HepG2 (cell line): ENCODE measurements around the gene CPNE8. TPM values are rescaled to one million over a fixed set of nuclear protein-coding genes. Genes with fewer than 3 reads are reported as not detected.

ENCODE experiments used
- FOXA1 ChIP-seq, 2 experiments: fragments of 450-650 bp in 1 of 2; sonication (generic) in 1 of 2; formaldehyde crosslinking in 1 of 2; IDR thresholded peaks; 2 replicates each; pipeline versions ENCODE4 v1.4.0 to v1.6.1; 2016 to 2020; ENCODE audit warnings: missing genetic modification reagents in 1 of 2
- GABPA ChIP-seq, 2 experiments: IDR thresholded peaks; 2 replicates each; pipeline ENCODE4 v1.6.1; 2011 to 2016; ENCODE audit warnings: low read depth in 2 of 2, low read length in 1 of 2, missing biosample characterization in 1 of 2, missing genetic modification characterization in 1 of 2
- MLXIP ChIP-seq: sonication (generic); formaldehyde crosslinking; IDR thresholded peaks from 2 replicates; pipeline ENCODE4 v1.9.0; 2021; ENCODE audit warnings: missing genetic modification reagents, borderline replicate concordance
- NFKBIZ ChIP-seq: IDR thresholded peaks from 2 replicates; pipeline ENCODE4 v1.6.1; 2018; ENCODE audit warnings: missing genetic modification reagents, missing compliant biosample characterization
- NR1H2 ChIP-seq: sonication (generic); formaldehyde crosslinking; IDR thresholded peaks from 2 replicates; pipeline ENCODE4 v1.8.1; 2022; ENCODE audit warnings: low read depth, missing genetic modification reagents, borderline replicate concordance
- SIX4 ChIP-seq: sonication (generic); formaldehyde crosslinking; IDR thresholded peaks from 2 replicates; pipeline ENCODE4 v1.4.0; 2020; ENCODE audit warnings: missing genetic modification reagents
- STAG1 ChIP-seq: sonication (generic); formaldehyde crosslinking; IDR thresholded peaks from 2 replicates; pipeline ENCODE4 v1.4.0; 2020; ENCODE audit warnings: missing genetic modification reagents
- TCF12 ChIP-seq, 2 experiments: fragments of 450-650 bp in 1 of 2; sonication (generic) in 1 of 2; formaldehyde crosslinking in 1 of 2; IDR thresholded peaks; 2 replicates each; pipeline versions ENCODE4 v1.6.1 to v1.8.0; 2017 to 2022; ENCODE audit warnings: antibody characterized with exemption in 1 of 2, mild to moderate bottlenecking in 1 of 2, missing genetic modification reagents in 1 of 2, moderate library complexity in 1 of 2
- THAP11 ChIP-seq: IDR thresholded peaks from 2 replicates; pipeline ENCODE4 v1.6.1; 2016; ENCODE audit warnings: missing biosample characterization, missing genetic modification reagents
- ZKSCAN5 ChIP-seq: sonication (generic); formaldehyde crosslinking; IDR thresholded peaks from 2 replicates; pipeline ENCODE4 v1.5.1; 2020; ENCODE audit warnings: mild to moderate bottlenecking, missing genetic modification reagents
- ZNF121 ChIP-seq: sonication (generic); formaldehyde crosslinking; IDR thresholded peaks from 2 replicates; pipeline ENCODE4 v1.5.0; 2020; ENCODE audit warnings: mild to moderate bottlenecking, missing genetic modification reagents
- ZNF251 ChIP-seq: sonication (generic); formaldehyde crosslinking; IDR thresholded peaks from 2 replicates; pipeline ENCODE4 v1.9.0; 2021; ENCODE audit warnings: mild to moderate bottlenecking, missing genetic modification reagents
- ZNF264 ChIP-seq: sonication (generic); formaldehyde crosslinking; IDR thresholded peaks from 2 replicates; pipeline ENCODE4 v1.4.0; 2020; ENCODE audit warnings: missing genetic modification reagents
- ZNF33B ChIP-seq: sonication (generic); formaldehyde crosslinking; IDR thresholded peaks from 2 replicates; pipeline ENCODE4 v1.5.1; 2020; ENCODE audit warnings: mild to moderate bottlenecking, missing genetic modification reagents
- ZNF460 ChIP-seq: sonication (generic); formaldehyde crosslinking; IDR thresholded peaks from 2 replicates; pipeline ENCODE4 v1.5.1; 2020; ENCODE audit warnings: missing genetic modification reagents, mild to moderate bottlenecking, borderline replicate concordance
- ZNF660 ChIP-seq: sonication (generic); formaldehyde crosslinking; IDR thresholded peaks from 2 replicates; pipeline ENCODE4 v1.5.1; 2020; ENCODE audit warnings: mild to moderate bottlenecking, low read depth, missing genetic modification reagents, borderline replicate concordance
- polyA plus RNA-seq, 8 experiments: library from polyadenylated mRNA; depleted of rRNA in 3 of 8; stranded (reverse) in 7 of 8; unstranded in 1 of 8; fragments of >200 nt; fragmentation: Illumina TruSeq in 4 of 8; extraction: Trizol in 4 of 8; gene quantifications; 2 replicates each; pipeline versions ENCODE4 v1.2.1 to v1.2.3, GENCODE V29; 2011 to 2016; ENCODE audit warnings: low read depth in 4 of 8, missing spikeins in 1 of 8, mixed read lengths in 1 of 8; ENCODE audit not compliant: insufficient read depth in 1 of 8
- total RNA-seq, 5 experiments: library from RNA; depleted of rRNA; stranded (reverse); fragments of >200 nt; fragmentation: Illumina TruSeq; extraction: Trizol; gene quantifications; 2 replicates each; pipeline ENCODE4 v1.2.3, GENCODE V29; 2016; ENCODE audit warnings: low read depth in 1 of 5
- TF ChIP-seq, protein P1 (sequence below): IDR thresholded peaks from 2 replicates; pipeline ENCODE4 v1.6.1; 2012; ENCODE audit warnings: low read length, improper control_type of control experiment
- TF ChIP-seq, protein P2 (sequence below): sonication (generic); formaldehyde crosslinking; IDR thresholded peaks from 2 replicates; pipeline ENCODE4 v1.4.0; 2020; ENCODE audit warnings: missing genetic modification reagents
- TF ChIP-seq, protein P3 (sequence below): sonication (generic); formaldehyde crosslinking; IDR thresholded peaks from 2 replicates; pipeline ENCODE4 v1.5.0; 2020; ENCODE audit warnings: mild to moderate bottlenecking, missing genetic modification reagents, moderate library complexity
- TF ChIP-seq, protein P4 (sequence below): sonication (generic); formaldehyde crosslinking; IDR thresholded peaks from 2 replicates; pipeline ENCODE4 v1.4.0; 2020; ENCODE audit warnings: low read depth, mild to moderate bottlenecking, missing genetic modification reagents

Gene CPNE8
- total and polyA plus RNA-seq, 2 of the 13 experiments (the other 11 are each of a cell fraction or from before 2014, with no cell fraction given) = 2.4 to 2.7 TPM

DNA sequence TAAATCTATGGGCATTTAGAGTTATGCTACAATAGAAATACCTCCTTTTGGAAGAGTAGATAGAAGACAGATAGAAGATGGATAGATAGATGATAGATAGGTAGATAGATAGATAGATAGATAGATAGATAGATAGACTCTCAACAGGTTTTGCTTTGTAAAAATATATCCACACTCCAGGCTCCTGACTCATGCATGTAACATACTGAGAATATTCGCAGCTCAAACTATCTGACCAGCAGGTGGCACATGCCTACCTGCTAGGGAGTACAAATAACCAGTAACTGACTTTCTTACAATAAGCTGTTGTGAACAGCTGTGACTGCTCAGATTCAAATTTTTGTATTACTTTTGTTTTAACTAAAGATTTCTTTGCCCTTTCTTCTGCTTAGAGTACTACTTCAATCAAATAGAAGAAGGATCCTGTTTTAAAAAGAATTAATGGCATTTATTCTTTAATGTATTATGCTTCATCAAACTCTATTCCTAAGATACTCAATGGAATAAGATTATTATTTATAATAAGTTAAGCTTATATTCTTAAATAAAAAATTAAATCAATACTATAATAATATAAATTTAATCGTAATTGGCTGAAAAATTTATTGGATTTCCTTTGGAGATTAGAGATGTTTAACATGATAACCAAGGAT lies 15.8 kb upstream of the CPNE8 start (continued):
- TF ChIP-seq THAP11 (CRISPR knock-in tag) (no peak), ZNF121 (no peak), MLXIP (no peak), ZKSCAN5 (CRISPR knock-in tag) (no peak), ZNF251 (no peak), TCF12 (IDR thresholded peaks at IDR 0.05) (no peak), TCF12 (CRISPR knock-in tag; IDR thresholded peaks at IDR 0.05) (no peak), SIX4 (no peak), STAG1 (CRISPR knock-in tag) (peak; percentile 67), ZNF264 (CRISPR knock-in tag) (no peak), GABPA (IDR thresholded peaks at IDR 0.05; ENCODE audit: low read depth, low read length) (no peak), GABPA (CRISPR knock-in tag; IDR thresholded peaks at IDR 0.05; ENCODE audit: low read depth) (no peak), NR1H2 (no peak), ZNF460 (no peak), NFKBIZ (no peak), ZNF660 (CRISPR knock-in tag) (no peak), ZNF33B (no peak), FOXA1 (IDR thresholded peaks at IDR 0.05) (no peak), FOXA1 (CRISPR knock-in tag; IDR thresholded peaks at IDR 0.05) (no peak)
- TF ChIP-seq, protein P1, sequence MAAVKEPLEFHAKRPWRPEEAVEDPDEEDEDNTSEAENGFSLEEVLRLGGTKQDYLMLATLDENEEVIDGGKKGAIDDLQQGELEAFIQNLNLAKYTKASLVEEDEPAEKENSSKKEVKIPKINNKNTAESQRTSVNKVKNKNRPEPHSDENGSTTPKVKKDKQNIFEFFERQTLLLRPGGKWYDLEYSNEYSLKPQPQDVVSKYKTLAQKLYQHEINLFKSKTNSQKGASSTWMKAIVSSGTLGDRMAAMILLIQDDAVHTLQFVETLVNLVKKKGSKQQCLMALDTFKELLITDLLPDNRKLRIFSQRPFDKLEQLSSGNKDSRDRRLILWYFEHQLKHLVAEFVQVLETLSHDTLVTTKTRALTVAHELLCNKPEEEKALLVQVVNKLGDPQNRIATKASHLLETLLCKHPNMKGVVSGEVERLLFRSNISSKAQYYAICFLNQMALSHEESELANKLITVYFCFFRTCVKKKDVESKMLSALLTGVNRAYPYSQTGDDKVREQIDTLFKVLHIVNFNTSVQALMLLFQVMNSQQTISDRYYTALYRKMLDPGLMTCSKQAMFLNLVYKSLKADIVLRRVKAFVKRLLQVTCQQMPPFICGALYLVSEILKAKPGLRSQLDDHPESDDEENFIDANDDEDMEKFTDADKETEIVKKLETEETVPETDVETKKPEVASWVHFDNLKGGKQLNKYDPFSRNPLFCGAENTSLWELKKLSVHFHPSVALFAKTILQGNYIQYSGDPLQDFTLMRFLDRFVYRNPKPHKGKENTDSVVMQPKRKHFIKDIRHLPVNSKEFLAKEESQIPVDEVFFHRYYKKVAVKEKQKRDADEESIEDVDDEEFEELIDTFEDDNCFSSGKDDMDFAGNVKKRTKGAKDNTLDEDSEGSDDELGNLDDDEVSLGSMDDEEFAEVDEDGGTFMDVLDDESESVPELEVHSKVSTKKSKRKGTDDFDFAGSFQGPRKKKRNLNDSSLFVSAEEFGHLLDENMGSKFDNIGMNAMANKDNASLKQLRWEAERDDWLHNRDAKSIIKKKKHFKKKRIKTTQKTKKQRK = no peak
- TF ChIP-seq, protein P2, sequence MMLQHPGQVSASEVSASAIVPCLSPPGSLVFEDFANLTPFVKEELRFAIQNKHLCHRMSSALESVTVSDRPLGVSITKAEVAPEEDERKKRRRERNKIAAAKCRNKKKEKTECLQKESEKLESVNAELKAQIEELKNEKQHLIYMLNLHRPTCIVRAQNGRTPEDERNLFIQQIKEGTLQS (CRISPR knock-in tag) = no peak
- TF ChIP-seq, protein P3, sequence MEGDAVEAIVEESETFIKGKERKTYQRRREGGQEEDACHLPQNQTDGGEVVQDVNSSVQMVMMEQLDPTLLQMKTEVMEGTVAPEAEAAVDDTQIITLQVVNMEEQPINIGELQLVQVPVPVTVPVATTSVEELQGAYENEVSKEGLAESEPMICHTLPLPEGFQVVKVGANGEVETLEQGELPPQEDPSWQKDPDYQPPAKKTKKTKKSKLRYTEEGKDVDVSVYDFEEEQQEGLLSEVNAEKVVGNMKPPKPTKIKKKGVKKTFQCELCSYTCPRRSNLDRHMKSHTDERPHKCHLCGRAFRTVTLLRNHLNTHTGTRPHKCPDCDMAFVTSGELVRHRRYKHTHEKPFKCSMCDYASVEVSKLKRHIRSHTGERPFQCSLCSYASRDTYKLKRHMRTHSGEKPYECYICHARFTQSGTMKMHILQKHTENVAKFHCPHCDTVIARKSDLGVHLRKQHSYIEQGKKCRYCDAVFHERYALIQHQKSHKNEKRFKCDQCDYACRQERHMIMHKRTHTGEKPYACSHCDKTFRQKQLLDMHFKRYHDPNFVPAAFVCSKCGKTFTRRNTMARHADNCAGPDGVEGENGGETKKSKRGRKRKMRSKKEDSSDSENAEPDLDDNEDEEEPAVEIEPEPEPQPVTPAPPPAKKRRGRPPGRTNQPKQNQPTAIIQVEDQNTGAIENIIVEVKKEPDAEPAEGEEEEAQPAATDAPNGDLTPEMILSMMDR (CRISPR knock-in tag) = peak; percentile 69
- TF ChIP-seq, protein P4, sequence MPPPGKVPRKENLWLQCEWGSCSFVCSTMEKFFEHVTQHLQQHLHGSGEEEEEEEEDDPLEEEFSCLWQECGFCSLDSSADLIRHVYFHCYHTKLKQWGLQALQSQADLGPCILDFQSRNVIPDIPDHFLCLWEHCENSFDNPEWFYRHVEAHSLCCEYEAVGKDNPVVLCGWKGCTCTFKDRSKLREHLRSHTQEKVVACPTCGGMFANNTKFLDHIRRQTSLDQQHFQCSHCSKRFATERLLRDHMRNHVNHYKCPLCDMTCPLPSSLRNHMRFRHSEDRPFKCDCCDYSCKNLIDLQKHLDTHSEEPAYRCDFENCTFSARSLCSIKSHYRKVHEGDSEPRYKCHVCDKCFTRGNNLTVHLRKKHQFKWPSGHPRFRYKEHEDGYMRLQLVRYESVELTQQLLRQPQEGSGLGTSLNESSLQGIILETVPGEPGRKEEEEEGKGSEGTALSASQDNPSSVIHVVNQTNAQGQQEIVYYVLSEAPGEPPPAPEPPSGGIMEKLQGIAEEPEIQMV (CRISPR knock-in tag) = no peak
